Neutrophil (primary cell): ENCODE measurements around the gene CMA1.

Experiments used
- H3K27ac ChIP-seq: fragments of 200-600 bp; sonication (generic); 2 replicates; pipeline ENCODE4 v1.5.1; 2016; ENCODE audit warnings: mild to moderate bottlenecking, moderate library complexity
- H3K27me3 ChIP-seq: fragments of 200-600 bp; sonication (generic); 2 replicates; pipeline ENCODE4 v1.6.0; 2016; ENCODE audit warnings: mild to moderate bottlenecking
- H3K36me3 ChIP-seq: fragments of 200-600 bp; sonication (generic); 2 replicates; pipeline ENCODE4 v1.5.1; 2017
- H3K4me1 ChIP-seq, 2 experiments: fragments of 200-600 bp in 1 of 2; sonication (generic) in 1 of 2; 1 replicate in 1 of 2; 2 replicates in 1 of 2; pipeline versions ENCODE4 v1.5.1 to v1.6.1; 2013 to 2016; ENCODE audit warnings: low read depth in 1 of 2, low read length in 1 of 2, mild to moderate bottlenecking in 1 of 2, moderate library complexity in 1 of 2; ENCODE audit not compliant: control insufficient read depth in 1 of 2, insufficient read depth in 1 of 2
- H3K4me3 ChIP-seq, 2 experiments: fragments of 200-600 bp in 1 of 2; sonication (generic) in 1 of 2; 1 replicate in 1 of 2; 2 replicates in 1 of 2; pipeline ENCODE4 v1.5.1; 2013 to 2016; ENCODE audit warnings: low read depth in 1 of 2, low read length in 1 of 2, mild to moderate bottlenecking in 1 of 2, moderate library complexity in 1 of 2
- H3K9me3 ChIP-seq: fragments of 200-600 bp; sonication (generic); 2 replicates; pipeline ENCODE4 v1.5.1; 2016
- CTCF ChIP-seq: fragments of 200-600 bp; sonication (generic); IDR thresholded peaks from 2 replicates; pipeline ENCODE4 v1.5.1; 2016; ENCODE audit warnings: antibody characterized with exemption

Gene CMA1

GRCh38 chr14:24465805-24466204, 42.3 kb downstream of the CMA1 start:
- Histone ChIP-seq H3K4me3 (no peak overlapping the region), H3K4me1 (no peaks in the 10 kb centered on the region), H3K27me3 (no peaks in the 10 kb centered on the region), H3K27ac (no peak overlapping the region), H3K9me3 (no peaks in the 10 kb centered on the region), H3K36me3 (no peaks in the 10 kb centered on the region)
- TF ChIP-seq CTCF, result no peak

- H3K9me3 ChIP-seq, result no peaks in the 10 kb centered on the region
- no peaks in the 10 kb centered on the region for H3K36me3 ChIP-seq
- no peak for TF ChIP-seq CTCF
- H3K27ac ChIP-seq, result no peak overlapping the region
- H3K4me1 ChIP-seq, result no peaks in the 10 kb centered on the region
- no peaks in the 10 kb centered on the region for H3K27me3 ChIP-seq
- H3K4me3 ChIP-seq, result no peak overlapping the region
Measured at GRCh38 chr14:24465368-24465767, 42.7 kb downstream of the CMA1 start.

- no peak for TF ChIP-seq CTCF
- Histone ChIP-seq H3K27ac (no peak overlapping the region), H3K4me1 (no peaks in the 10 kb centered on the region), H3K36me3 (no peaks in the 10 kb centered on the region), H3K9me3 (no peaks in the 10 kb centered on the region), H3K4me3 (no peak overlapping the region), H3K27me3 (no peaks in the 10 kb centered on the region)
Measured at GRCh38 chr14:24463884-24464785, 43.9 kb downstream of the CMA1 start.

- Histone ChIP-seq H3K4me3 (no peak overlapping the region), H3K4me1 (no peaks in the 10 kb centered on the region), H3K27me3 (no peaks in the 10 kb centered on the region), H3K27ac (no peak overlapping the region), H3K36me3 (no peaks in the 10 kb centered on the region), H3K9me3 (no peaks in the 10 kb centered on the region)
- no peak for TF ChIP-seq CTCF
Measured at GRCh38 chr14:24463017-24463883, 44.8 kb downstream of the CMA1 start.

- H3K27ac ChIP-seq, result no peak overlapping the region
- no peaks in the 10 kb centered on the region for H3K27me3 ChIP-seq
- H3K4me3 ChIP-seq, result no peak overlapping the region
- H3K36me3 ChIP-seq, result no peaks in the 10 kb centered on the region
- H3K4me1 ChIP-seq, result no peaks in the 10 kb centered on the region
- TF ChIP-seq CTCF, result no peak
- H3K9me3 ChIP-seq, result no peaks in the 10 kb centered on the region
Measured at GRCh38 chr14:24461336-24461735, 46.7 kb downstream of the CMA1 start.
